Heart left ventricle (tissue), 16 donors: ENCODE results near the gene RAD51B. TPM values are rescaled to one million over a fixed set of nuclear protein-coding genes. Genes with fewer than 3 reads are reported as not detected.

Experiments used
- ATAC-seq, 4 donors: fragments of 200-7000 bp; cut with Tn5 transposase; one replicate each; pipeline ENCODE4 v1.9.1; 2020 to 2022; ENCODE audit warnings: moderate library complexity in 4 of 4, mild to moderate bottlenecking in 3 of 4, moderate number of reproducible peaks in 1 of 4
- DNase-seq, 5 donors: peaks; one replicate each; pipeline ENCODE4 v3.0.0-alpha.2; 2020
- H3K27ac ChIP-seq, 12 donors: fragments of 200-600 bp; sonication (generic) in 4 of 12; one replicate each; pipeline versions ENCODE4 v1.5.0 to v1.8.0; 2016 to 2022; ENCODE audit warnings: mild to moderate bottlenecking in 2 of 12
- H3K27me3 ChIP-seq, 9 donors: fragments of 200-600 bp; sonication (generic) in 2 of 9; one replicate each; pipeline versions ENCODE4 v1.5.1 to v1.8.0; 2016 to 2022; ENCODE audit warnings: mild to moderate bottlenecking in 3 of 9
- H3K36me3 ChIP-seq, 9 donors: fragments of 200-600 bp; sonication (generic) in 2 of 9; one replicate each; pipeline versions ENCODE4 v1.5.0 to v1.8.0; 2018 to 2022; ENCODE audit warnings: mild to moderate bottlenecking in 2 of 9
- H3K4me1 ChIP-seq, 12 donors: fragments of 200-600 bp; sonication (generic) in 4 of 12; one replicate each; pipeline versions ENCODE4 v1.5.0 to v1.8.0; 2016 to 2022; ENCODE audit warnings: mild to moderate bottlenecking in 3 of 12
- H3K4me3 ChIP-seq, 12 donors: fragments of 200-600 bp; sonication (generic) in 4 of 12; one replicate each; pipeline versions ENCODE4 v1.5.0 to v1.8.0; 2017 to 2022; ENCODE audit warnings: mild to moderate bottlenecking in 9 of 12, moderate library complexity in 4 of 12
- H3K9me3 ChIP-seq, 12 donors: fragments of 200-600 bp; sonication (generic) in 4 of 12; one replicate each; pipeline versions ENCODE4 v1.5.0 to v1.8.0; 2016 to 2022; ENCODE audit warnings: mild to moderate bottlenecking in 1 of 12
- CTCF ChIP-seq, 12 donors: fragments of 200-600 bp; sonication (generic) in 4 of 12; IDR thresholded peaks; one replicate each; pipeline versions ENCODE4 v1.5.0 to v1.8.0; 2018 to 2022; ENCODE audit warnings: antibody characterized with exemption in 12 of 12, mild to moderate bottlenecking in 5 of 12
- POLR2A ChIP-seq, 2 donors: fragments of 450-650 bp; IDR thresholded peaks; one replicate each; pipeline ENCODE4 v1.6.1; 2017; ENCODE audit warnings: antibody characterized with exemption in 2 of 2, mild to moderate bottlenecking in 2 of 2, moderate library complexity in 2 of 2
- WGBS, 4 donors: extraction: QIAGEN DNeasy Blood & Tissue Kit in 2 of 4; methylation state at CpG; one replicate each; pipeline versions ENCODE4 v1.1.5 to v1.1.7; 2013 to 2018; 5-methylcytosine and 5-hydroxymethylcytosine counted together
- intact Hi-C, 10 donors: fragments of 100-400 bp; cut with DNase I; formaldehyde crosslinking; loops; one replicate each; pipeline versions ENCODE4 v1.11.1 to v1.14.2; 2022
- polyA plus RNA-seq, 2 donors: library from polyadenylated mRNA; stranded (reverse); fragments of 200-250 nt; gene quantifications; one replicate each; pipeline ENCODE4 v1.2.3, GENCODE V29; 2013
- total RNA-seq, 9 donors: library from RNA; depleted of rRNA in 2 of 9; stranded (reverse); fragments of >200 nt in 2 of 9; fragmentation: NEBNext Ultra II Directional in 3 of 9; extraction: Animal tissue kit (Norgen Biotek cat#: 25700) in 3 of 9; gene quantifications; one replicate each; pipeline versions ENCODE4 v1.1.0 to v1.2.4, GENCODE V29; 2016 to 2023
- donor health status: ischemic (EF 13 %, LVEDD 7.1; RV severe dilation, severe dysfunction).
- donor health status: healthy with polysubstance abuse.
- donor health status: DM: no; HTN: yes; CAD: no.
- donor health status: DM: no; HTN: no; CAD: no.
- donor health status: ischemic (EF 25% LVEDD 6.9; RV normal size, moderate dysfunction).
- donor health status: ischemic (EF 25% LVEDD 5.7; RV mildly dilated, moderate dysfunction).
- donor health status: healthy.
- donor health status: DM: yes; HTN: yes; CAD: no.
- donor health status: ischemic (EF 35%, LVEDD 5.7; RV mildly dilated, moderate dysfunction).
- donor health status: nonischemic (EF 11% LVEDD 7.7; RV severe dilation, severe dysfunction).
- donor health status: DM: yes; HTN: yes; CAD: no.
- donor health status: PGD.
- donor health status: ischemic (EF 29% LVEDD 5.4; RV normal size, mild dysfunction).
- donor health status: nonischemic (EF 23%, LVEDD 6.1; RV moderate dilation, normal function).

RAD51B gene
- total and polyA plus RNA-seq, 11 donors: 1.3 to 11.3 (median 3.2) TPM

GRCh38 chr14:68487805-68488590 is 668.4 kb downstream of the RAD51B start:
- no peak for ATAC-seq
- 89 to 93% (median 92%) methylated on average over 3 of the region's 3 CpGs for WGBS, 4 donors
- Histone ChIP-seq H3K27ac (no peak overlapping the region), H3K9me3 (no peaks in the 10 kb centered on the region), H3K4me3 (no peak overlapping the region), H3K36me3 (no peaks in the 10 kb centered on the region), H3K4me1 (peaks cover 0 to 23% (median 4%) of the 10 kb centered on the region in 12 donors), H3K27me3 (no peaks in the 10 kb centered on the region)
- TF ChIP-seq CTCF (IDR thresholded peaks at IDR 0.05) (no peak), POLR2A (IDR thresholded peaks at IDR 0.05) (no peak)
- intact Hi-C loops: loop anchor here in 1 of 10 donors (10.0 kb wide), 1 partner anchor 233 kb away; no protein-coding TSS in a partner anchor
- no peak for DNase-seq

GRCh38 chr14:68491793-68492192 is 672.2 kb downstream of the RAD51B start:
- TF ChIP-seq POLR2A (IDR thresholded peaks at IDR 0.05) (no peak), CTCF (IDR thresholded peaks at IDR 0.05) (no peak)
- Histone ChIP-seq H3K36me3 (no peaks in the 10 kb centered on the region), H3K9me3 (no peaks in the 10 kb centered on the region), H3K27ac (no peak overlapping the region), H3K4me1 (peaks cover 0 to 10% (median 0%) of the 10 kb centered on the region in 12 donors), H3K27me3 (no peaks in the 10 kb centered on the region), H3K4me3 (no peak overlapping the region)
- ATAC-seq (no peak), DNase-seq (no peak)
- intact Hi-C loops: no loop called here
- WGBS, 4 donors: 96 to 97% (median 96%) methylated on average over 6 of the region's 6 CpGs

- Histone ChIP-seq H3K9me3 (no peaks in the 10 kb centered on the region), H3K27ac (no peak overlapping the region), H3K36me3 (no peaks in the 10 kb centered on the region), H3K4me3 (no peak overlapping the region), H3K4me1 (peaks cover 0 to 10% (median 0%) of the 10 kb centered on the region in 12 donors), H3K27me3 (no peaks in the 10 kb centered on the region)
- WGBS, 4 donors: 89 to 98% (median 96%) methylated on average over 5 of the region's 5 CpGs
- DNase-seq: no peak
- intact Hi-C loops: no loop called here
- TF ChIP-seq POLR2A (IDR thresholded peaks at IDR 0.05) (no peak), CTCF (IDR thresholded peaks at IDR 0.05) (no peak)
- no peak for ATAC-seq
Measured at GRCh38 chr14:68492381-68493151, 673.0 kb downstream of the RAD51B start.
